SK-N-SH (cell line): ENCODE results near the gene KRTAP5-8.

ENCODE experiments used
- CHD2 ChIP-seq: fragments of 150-350 bp; IDR thresholded peaks from 2 replicates; pipeline ENCODE4 v1.6.1; 2018; ENCODE audit warnings: low read length; ENCODE audit not compliant: partially characterized antibody
- GABPA ChIP-seq: IDR thresholded peaks from 2 replicates; pipeline ENCODE4 v1.4.0; 2012; ENCODE audit warnings: low read depth, mild to moderate bottlenecking
- POLR2AphosphoS5 ChIP-seq: IDR thresholded peaks from 2 replicates; pipeline ENCODE4 v1.6.1; 2012; ENCODE audit warnings: low read depth, low read length
- REST ChIP-seq: IDR thresholded peaks from 2 replicates; pipeline ENCODE4 v1.6.1; 2012; ENCODE audit warnings: mild to moderate bottlenecking, low read depth, low read length, moderate library complexity
- RFX5 ChIP-seq: IDR thresholded peaks from 2 replicates; pipeline ENCODE4 v1.6.1; 2012; ENCODE audit warnings: mild to moderate bottlenecking, improper control_type of control experiment, low read length
- RXRA ChIP-seq: IDR thresholded peaks from 2 replicates; pipeline ENCODE4 v1.4.0; 2012; ENCODE audit warnings: low read depth, mild to moderate bottlenecking, borderline replicate concordance
- SIN3A ChIP-seq: IDR thresholded peaks from 2 replicates; pipeline ENCODE4 v1.6.1; 2012; ENCODE audit warnings: low read depth, mild to moderate bottlenecking, low read length, moderate library complexity, borderline replicate concordance
- TF ChIP-seq, protein P1 (sequence below): fragments of 200-600 bp; sonication (generic); IDR thresholded peaks from 2 replicates; pipeline ENCODE4 v1.6.1; 2017; ENCODE audit warnings: antibody characterized with exemption, mild to moderate bottlenecking, moderate library complexity

DNA sequence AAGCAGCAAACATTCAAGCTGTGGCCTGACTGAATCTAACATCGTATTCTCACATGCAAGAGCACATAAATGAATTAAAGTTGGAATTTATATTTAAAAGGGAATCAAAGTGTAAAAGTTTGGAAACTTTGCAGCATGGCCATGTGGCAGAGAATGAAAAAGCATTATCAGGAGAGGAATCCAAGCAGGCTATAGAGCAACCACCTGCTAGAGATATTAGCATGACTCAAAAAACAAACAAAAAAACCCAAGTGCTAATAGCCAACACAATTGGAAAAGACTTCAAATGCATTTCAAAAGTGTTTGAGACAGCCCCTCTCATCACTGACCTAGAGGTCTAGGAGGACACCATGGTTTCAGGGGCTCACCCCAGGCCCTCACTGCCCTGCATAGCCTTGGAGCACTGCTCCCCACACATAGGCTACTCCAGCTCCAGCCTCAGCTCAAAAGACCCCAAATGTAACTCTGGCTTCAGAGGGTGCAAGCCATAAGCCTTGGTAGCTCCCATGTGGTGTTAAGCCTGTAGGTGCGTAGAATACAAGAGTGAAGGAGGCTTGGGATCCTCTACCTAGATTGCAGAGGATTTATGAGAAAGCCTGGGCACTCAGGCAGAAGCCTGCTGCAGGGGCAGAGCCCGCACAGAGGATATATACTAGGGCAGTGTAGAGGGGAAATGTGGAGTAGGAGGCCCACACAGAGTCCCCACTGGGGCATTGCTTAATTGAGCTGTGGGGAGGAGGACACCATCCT, 12.5 kb upstream of the KRTAP5-8 start:
- TF ChIP-seq REST, result no peak
- no peak for TF ChIP-seq CHD2
- TF ChIP-seq RFX5, result no peak
- TF ChIP-seq, protein P1, sequence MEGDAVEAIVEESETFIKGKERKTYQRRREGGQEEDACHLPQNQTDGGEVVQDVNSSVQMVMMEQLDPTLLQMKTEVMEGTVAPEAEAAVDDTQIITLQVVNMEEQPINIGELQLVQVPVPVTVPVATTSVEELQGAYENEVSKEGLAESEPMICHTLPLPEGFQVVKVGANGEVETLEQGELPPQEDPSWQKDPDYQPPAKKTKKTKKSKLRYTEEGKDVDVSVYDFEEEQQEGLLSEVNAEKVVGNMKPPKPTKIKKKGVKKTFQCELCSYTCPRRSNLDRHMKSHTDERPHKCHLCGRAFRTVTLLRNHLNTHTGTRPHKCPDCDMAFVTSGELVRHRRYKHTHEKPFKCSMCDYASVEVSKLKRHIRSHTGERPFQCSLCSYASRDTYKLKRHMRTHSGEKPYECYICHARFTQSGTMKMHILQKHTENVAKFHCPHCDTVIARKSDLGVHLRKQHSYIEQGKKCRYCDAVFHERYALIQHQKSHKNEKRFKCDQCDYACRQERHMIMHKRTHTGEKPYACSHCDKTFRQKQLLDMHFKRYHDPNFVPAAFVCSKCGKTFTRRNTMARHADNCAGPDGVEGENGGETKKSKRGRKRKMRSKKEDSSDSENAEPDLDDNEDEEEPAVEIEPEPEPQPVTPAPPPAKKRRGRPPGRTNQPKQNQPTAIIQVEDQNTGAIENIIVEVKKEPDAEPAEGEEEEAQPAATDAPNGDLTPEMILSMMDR, result no peak
- no peak for TF ChIP-seq RXRA
- TF ChIP-seq GABPA, result no peak
- TF ChIP-seq SIN3A, result no peak
- no peak for TF ChIP-seq POLR2AphosphoS5
